H1 (cell line): ENCODE data around the gene MYLIP.

ENCODE experiments used
- CREB1 ChIP-seq: IDR thresholded peaks from 2 replicates; pipeline ENCODE4 v1.6.1; 2012; ENCODE audit warnings: inconsistent platforms
- EZH2 ChIP-seq: fragments of 200-600 bp; sonication (generic); IDR thresholded peaks from 2 replicates; pipeline ENCODE4 v1.7.1; 2012; ENCODE audit warnings: low read depth, mild to moderate bottlenecking, moderate library complexity, low read length, inconsistent platforms; ENCODE audit not compliant: severe bottlenecking
- JUND ChIP-seq: IDR thresholded peaks from 2 replicates; pipeline ENCODE4 v1.6.1; 2011; ENCODE audit warnings: mild to moderate bottlenecking, improper control_type of control experiment, low read length
- PHF8 ChIP-seq: fragments of 200-600 bp; sonication (generic); conservative IDR thresholded peaks from 2 replicates; pipeline ENCODE4 v1.7.1; 2012; ENCODE audit warnings: low read depth, mild to moderate bottlenecking, inconsistent platforms, low read length, moderate library complexity
- POLR2A ChIP-seq, 2 experiments: IDR thresholded peaks; 1 replicate in 1 of 2; 2 replicates in 1 of 2; pipeline ENCODE4 v1.6.1; 2011; ENCODE audit warnings: low read depth in 2 of 2, low read length in 2 of 2, mild to moderate bottlenecking in 2 of 2; ENCODE audit errors: control extremely low read depth in 1 of 2
- RAD21 ChIP-seq, 2 experiments: IDR thresholded peaks in 1 of 2; conservative IDR thresholded peaks in 1 of 2; 2 replicates each; pipeline ENCODE4 v1.6.1; 2011; ENCODE audit warnings: low read depth in 2 of 2, low read length in 2 of 2, improper control_type of control experiment in 1 of 2, inconsistent platforms in 1 of 2, mild to moderate bottlenecking in 1 of 2, moderate library complexity in 1 of 2
- RBBP5 ChIP-seq: IDR thresholded peaks from 2 replicates; pipeline ENCODE4 v1.7.1; 2012; ENCODE audit warnings: low read depth, mild to moderate bottlenecking, inconsistent platforms, low read length, moderate library complexity, borderline replicate concordance
- SIN3A ChIP-seq, 2 experiments: IDR thresholded peaks in 1 of 2; conservative IDR thresholded peaks in 1 of 2; 2 replicates each; pipeline ENCODE4 v1.6.1; 2011 to 2012; ENCODE audit warnings: low read length in 2 of 2, improper control_type of control experiment in 1 of 2, low read depth in 1 of 2, mild to moderate bottlenecking in 1 of 2
- TAF1 ChIP-seq: IDR thresholded peaks from 2 replicates; pipeline ENCODE4 v1.6.1; 2011; ENCODE audit warnings: mild to moderate bottlenecking, low read depth, low read length
- TCF12 ChIP-seq: IDR thresholded peaks from 2 replicates; pipeline ENCODE4 v1.6.1; 2011; ENCODE audit warnings: low read depth, mild to moderate bottlenecking, low read length
- TF ChIP-seq, protein P1 (sequence below), 3 experiments: IDR thresholded peaks; 1 replicate in 2 of 3; 2 replicates in 1 of 3; pipeline versions ENCODE4 v1.5.1 to v1.6.1; 2011; ENCODE audit warnings: low read length in 3 of 3, mild to moderate bottlenecking in 3 of 3, inconsistent platforms in 2 of 3, low read depth in 1 of 3, moderate library complexity in 1 of 3; ENCODE audit not compliant: insufficient read depth in 1 of 3; ENCODE audit errors: control extremely low read depth in 1 of 3
- TF ChIP-seq, protein P2 (sequence below): IDR thresholded peaks from 2 replicates; pipeline ENCODE4 v1.6.1; 2012; ENCODE audit warnings: inconsistent platforms

DNA sequence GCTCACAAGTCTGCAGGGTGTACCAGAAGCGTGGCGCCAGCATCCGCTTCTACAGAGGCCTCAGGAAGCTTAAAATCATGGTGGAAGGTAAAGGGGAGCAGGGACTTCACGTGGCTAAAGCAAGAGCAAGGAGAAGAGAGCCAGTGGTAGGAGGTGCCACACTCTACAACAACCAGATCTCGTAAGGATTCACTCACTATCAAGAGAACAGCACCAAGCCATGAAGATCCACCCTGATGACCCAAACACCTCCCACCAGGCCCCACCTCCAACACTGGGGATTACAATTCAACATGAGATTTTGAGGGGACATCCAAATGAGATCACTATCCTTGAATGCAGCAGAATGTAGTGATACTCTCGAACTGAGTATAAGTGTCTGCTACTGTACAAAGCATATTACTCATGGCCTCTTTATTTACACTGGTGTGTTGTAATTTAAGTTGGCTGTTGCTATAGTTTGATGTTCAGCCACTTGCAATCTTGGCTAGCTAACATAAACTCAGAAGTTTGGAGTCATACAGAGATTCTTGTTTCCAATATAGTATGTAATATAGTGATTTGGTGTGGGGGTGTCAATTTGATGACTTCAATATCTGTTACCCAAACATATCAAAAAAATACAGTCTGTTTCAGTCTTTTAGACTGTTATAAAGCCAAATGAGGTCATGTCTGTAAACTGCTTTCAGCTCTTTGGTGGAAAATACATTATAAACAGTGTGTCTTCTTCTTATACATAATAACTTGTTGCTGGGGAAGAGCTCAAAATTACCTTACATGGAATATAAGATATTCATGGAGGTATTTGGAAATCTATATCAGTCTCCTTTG, 39.4 kb upstream of the MYLIP start:
- TF ChIP-seq, protein P1, sequence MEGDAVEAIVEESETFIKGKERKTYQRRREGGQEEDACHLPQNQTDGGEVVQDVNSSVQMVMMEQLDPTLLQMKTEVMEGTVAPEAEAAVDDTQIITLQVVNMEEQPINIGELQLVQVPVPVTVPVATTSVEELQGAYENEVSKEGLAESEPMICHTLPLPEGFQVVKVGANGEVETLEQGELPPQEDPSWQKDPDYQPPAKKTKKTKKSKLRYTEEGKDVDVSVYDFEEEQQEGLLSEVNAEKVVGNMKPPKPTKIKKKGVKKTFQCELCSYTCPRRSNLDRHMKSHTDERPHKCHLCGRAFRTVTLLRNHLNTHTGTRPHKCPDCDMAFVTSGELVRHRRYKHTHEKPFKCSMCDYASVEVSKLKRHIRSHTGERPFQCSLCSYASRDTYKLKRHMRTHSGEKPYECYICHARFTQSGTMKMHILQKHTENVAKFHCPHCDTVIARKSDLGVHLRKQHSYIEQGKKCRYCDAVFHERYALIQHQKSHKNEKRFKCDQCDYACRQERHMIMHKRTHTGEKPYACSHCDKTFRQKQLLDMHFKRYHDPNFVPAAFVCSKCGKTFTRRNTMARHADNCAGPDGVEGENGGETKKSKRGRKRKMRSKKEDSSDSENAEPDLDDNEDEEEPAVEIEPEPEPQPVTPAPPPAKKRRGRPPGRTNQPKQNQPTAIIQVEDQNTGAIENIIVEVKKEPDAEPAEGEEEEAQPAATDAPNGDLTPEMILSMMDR (IDR thresholded peaks at IDR 0.05; ENCODE audit: control extremely low read depth in 1 of 3, insufficient read depth in 1 of 3, low read depth in 1 of 3, low read length in 3 of 3), result no peak
- TF ChIP-seq, protein P2, sequence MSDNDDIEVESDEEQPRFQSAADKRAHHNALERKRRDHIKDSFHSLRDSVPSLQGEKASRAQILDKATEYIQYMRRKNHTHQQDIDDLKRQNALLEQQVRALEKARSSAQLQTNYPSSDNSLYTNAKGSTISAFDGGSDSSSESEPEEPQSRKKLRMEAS, result no peak
- TF ChIP-seq TAF1 (no peak), CREB1 (no peak), RAD21 (IDR thresholded peaks at IDR 0.05 in 1 of 2, conservative IDR thresholded peaks at IDR 0.05 in 1 of 2; ENCODE audit: low read depth in 2 of 2, low read length in 2 of 2) (no peak), POLR2A (IDR thresholded peaks at IDR 0.05; ENCODE audit: control extremely low read depth in 1 of 2, low read depth in 2 of 2, low read length in 2 of 2) (no peak), PHF8 (no peak), TCF12 (no peak), SIN3A (conservative IDR thresholded peaks at IDR 0.05 in 1 of 2, IDR thresholded peaks at IDR 0.05 in 1 of 2; ENCODE audit: low read depth in 1 of 2, low read length in 2 of 2) (no peak), EZH2 (no peak), JUND (no peak), RBBP5 (no peak)
